Limb (tissue), 2 donors: ENCODE data around the gene LRRC10B.

ENCODE experiments used
- DNase-seq, 2 donors: peaks; one replicate each; pipeline ENCODE4 v3.0.0-alpha.2; 2016; ENCODE audit errors: extremely low spot score in 2 of 2

Gene LRRC10B

DNA sequence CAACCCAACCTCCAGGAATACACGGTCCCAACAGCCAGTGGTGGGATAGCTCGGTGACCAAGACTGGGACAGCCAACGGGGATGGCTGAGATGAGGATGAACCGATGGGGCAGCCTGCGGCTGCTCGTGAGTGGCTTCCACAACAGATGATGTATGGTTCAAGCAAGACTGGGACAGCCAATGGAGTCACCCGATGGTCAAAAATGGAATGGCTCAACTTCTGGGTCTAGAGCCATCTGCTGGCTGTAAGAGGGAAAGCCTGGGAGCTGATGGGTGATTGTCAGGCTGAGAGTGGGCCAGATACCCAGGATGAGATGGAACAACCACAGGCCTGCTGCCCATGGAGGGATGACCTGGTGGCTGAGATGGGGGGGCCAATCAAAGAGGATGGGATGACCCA, 36.8 kb downstream of the LRRC10B start:
- no peak for DNase-seq

DNA sequence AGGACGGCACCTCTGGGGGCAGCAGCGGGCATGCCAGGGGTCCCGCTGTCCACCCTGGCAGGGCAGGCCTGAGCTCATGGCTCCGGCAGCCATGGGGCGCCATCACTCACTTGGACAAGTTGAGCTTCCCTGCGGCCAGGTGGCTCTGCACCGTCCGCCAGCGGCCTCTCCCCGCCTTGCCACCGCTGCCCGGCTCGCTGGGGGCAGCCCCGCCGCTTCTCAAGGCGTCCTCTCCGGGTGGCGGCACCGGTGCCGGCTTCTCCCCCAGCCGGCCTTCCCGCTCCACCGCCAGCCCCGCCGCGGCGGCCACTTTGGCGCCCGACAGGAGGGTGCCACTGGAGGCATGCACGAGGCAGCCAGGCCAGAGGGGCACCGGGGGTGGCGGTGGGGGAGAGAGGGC, 37.4 kb downstream of the LRRC10B start:
- DNase-seq, result no peak

DNA sequence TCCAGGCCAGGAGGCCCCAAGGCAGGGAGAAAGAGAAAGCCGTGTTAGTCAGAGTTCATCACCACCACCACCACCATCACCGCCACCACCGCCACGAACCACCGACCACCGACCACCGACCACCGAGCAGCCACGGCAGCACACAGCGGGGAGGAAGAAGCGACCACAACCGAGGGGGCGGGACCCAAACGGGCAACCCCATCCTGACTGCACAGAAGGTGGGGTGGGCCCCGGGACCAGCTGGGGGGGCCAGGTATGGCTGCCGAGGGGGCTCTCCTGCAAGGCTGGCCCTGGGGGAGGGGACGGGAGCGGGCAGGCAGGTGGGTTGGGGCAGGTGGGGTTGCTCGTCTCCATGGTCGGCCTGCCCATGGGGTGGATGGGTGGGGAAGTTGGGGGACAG, 38.1 kb downstream of the LRRC10B start:
- no peak for DNase-seq

DNA sequence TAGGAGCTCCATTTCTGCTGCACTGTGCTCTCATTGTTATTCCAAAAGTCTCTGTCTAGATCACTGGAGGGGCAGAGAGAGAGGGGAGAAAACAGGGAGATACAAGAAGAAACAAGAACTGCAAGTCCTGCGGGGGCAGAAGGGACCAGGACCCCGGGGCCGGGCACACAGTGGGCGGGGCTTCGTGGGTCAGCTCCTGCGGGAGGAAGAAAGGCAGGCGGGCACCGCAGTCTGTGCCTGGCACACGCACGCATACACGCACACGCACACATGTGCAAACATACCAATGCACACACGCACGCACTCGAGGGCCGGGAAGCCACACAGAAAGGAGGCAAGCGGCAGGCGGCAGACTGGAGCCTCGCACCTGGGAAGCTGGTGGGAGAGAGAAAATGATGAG, 38.7 kb downstream of the LRRC10B start:
- DNase-seq, result no peak

- DNase-seq, result no peak
Observed at GRCh38 chr11:61549177-61549576, 40.6 kb downstream of the LRRC10B start.

DNA sequence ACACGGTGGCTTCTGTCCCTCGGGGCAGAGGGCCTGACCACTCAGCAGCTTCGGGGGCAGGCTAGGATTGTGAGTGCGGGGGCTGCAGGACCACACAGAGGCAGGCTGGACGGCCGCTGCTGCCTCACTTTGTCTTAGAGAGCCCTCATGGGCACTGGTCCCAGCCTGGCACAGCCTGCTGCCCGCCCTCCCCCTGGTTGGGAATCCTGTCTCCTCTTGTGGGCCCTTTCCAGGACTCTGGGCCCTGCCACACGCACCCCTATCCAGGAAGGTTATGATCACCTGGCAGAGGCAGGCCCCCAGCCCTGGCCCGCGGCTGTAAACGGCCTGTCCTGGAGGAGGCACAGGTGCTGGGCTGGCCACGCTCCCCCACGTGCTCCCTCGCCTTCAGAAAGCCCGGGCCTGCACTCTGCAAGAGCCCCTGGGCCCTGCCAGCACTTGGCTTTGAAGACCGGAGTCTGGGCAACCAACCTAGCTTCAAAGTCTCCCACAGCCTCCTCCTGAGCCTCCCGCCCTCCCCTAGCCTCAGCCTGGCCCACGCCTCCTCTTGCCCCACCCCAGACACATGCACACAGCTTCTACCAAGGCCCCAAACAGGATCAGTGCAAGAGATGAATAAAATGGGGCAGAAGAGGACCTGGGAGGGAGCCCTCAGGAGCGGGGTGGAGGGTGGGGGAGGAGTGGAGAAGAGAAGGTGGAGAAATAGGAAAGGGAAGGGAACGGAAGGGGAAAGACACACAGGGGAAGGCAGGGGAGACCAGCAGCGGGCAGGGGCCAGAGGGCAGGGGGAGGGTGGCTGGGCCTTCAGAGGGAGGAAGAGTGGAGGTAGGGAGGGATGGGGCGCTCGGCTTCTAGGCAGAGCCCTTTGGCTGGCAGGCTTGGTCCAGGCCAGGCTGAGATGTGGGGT, 41.4 kb downstream of the LRRC10B start:
- DNase-seq, result no peak

DNA sequence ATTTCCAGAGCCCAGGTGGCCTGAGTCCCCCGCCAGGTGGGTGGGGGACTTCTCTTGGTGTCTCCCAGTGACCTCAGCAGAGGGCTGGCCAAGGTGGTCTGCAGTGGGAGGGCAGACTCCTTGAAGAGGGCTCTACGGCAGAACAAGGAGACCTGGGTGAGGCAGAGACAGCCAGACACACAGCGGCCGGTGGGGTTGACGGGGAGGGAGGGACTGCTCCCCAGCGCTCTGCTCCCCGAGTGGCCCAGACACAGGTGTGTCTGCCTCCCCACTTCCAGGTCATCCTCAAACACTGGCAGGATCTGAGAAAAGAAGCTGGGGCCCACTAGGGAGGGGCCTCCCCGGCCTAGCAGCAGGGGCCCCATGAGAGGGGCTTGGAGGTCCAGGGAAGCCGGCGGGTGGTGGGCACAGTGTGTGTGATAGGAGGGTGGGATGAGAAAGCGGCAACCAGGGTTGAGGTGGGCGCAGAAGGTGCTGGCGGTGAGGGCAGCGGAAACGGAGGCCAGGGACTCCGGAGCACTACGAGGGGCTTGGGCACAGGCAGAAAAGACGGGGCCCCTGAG, 42.2 kb downstream of the LRRC10B start:
- no peak for DNase-seq

DNA sequence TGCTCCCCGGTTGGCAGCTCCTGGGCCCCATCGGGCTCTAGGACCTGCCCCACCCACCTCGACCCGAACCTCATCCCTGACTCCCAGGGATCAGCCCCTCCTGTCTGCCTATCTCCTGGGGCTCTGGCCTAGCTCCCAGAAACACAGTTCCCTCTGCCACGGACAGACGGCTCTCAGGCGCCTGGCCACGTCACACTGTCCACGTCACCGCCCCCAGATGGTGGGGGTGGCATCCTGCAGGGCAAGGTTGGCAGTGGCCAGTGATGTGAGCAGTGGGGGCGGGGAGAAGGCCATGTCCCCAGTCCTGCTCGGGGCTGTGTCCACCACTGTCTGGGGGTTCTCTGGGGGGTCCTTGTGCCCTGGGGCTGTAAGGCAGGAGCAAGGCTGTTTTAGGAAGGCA, 43.1 kb downstream of the LRRC10B start:
- DNase-seq, result no peak

- DNase-seq, result no peak
Observed at GRCh38 chr11:61552108-61552635, 43.6 kb downstream of the LRRC10B start.

GRCh38 chr11:61553373-61554171, 45.0 kb downstream of the LRRC10B start:
- DNase-seq, result peak in 1 of 2 donors; percentile 61

- DNase-seq, result no peak
Observed at GRCh38 chr11:61554172-61554988, 45.8 kb downstream of the LRRC10B start.

- DNase-seq, result peak in 1 of 2 donors; percentile 72
Observed at GRCh38 chr11:61555051-61555969, 46.8 kb downstream of the LRRC10B start.

- DNase-seq, result no peak
Observed at GRCh38 chr11:61555978-61556377, 47.4 kb downstream of the LRRC10B start.

DNA sequence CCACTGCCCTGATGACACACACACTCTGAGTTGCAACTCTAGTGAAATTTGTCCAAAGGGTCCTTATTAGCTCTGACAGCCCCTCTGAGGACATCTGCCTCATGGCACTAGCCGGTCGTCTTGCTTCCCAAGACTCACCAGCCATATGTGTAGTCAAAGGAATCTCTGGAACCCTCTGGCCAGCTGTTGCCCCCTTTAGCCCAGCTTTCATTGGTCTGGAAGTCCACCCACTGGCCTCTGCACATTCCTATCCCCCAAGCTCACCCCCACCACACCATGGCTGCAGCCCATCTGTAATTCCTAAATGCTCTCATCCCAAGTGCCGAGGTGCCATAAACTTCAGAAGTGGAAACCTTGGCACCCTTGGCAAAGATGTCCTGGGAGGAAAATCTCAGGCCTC, 48.1 kb downstream of the LRRC10B start:
- no peak for DNase-seq
